SU-DHL-6 (cell line): Measurements from ENCODE around the gene KCNF1.

Experiments used
- H2AFZ ChIP-seq: fragments of 200-600 bp; sonication (generic); 2 replicates; pipeline ENCODE4 v1.6.1; 2014; ENCODE audit warnings: low read depth, mild to moderate bottlenecking, moderate library complexity, mixed read lengths, antibody characterized with exemption, low read length; ENCODE audit not compliant: severe bottlenecking
- H3F3A ChIP-seq: fragments of 200-600 bp; shearing (Covaris generic); 2 replicates; pipeline ENCODE4 v1.6.0; 2016; ENCODE audit warnings: antibody characterized with exemption, mild to moderate bottlenecking; ENCODE audit not compliant: insufficient read depth
- H3K27ac ChIP-seq: fragments of 200-600 bp; sonication (generic); 2 replicates; pipeline ENCODE4 v1.5.1; 2016; ENCODE audit warnings: low read depth, mild to moderate bottlenecking, low read length, moderate library complexity, mixed read lengths
- H3K27me3 ChIP-seq: fragments of 200-600 bp; sonication (generic), shearing (Covaris generic); 2 replicates; pipeline ENCODE4 v1.6.0; 2014; ENCODE audit warnings: mild to moderate bottlenecking, low read length
- H3K36me3 ChIP-seq: fragments of 200-600 bp; sonication (generic); 2 replicates; pipeline ENCODE4 v1.6.1; 2014; ENCODE audit warnings: mild to moderate bottlenecking, low read length, mixed read lengths
- H3K4me2 ChIP-seq: fragments of 300-600, 200-600 bp; shearing (Covaris generic), sonication (generic); 2 replicates; pipeline ENCODE4 v1.6.0; 2014; ENCODE audit warnings: low read length, low read depth, mild to moderate bottlenecking; ENCODE audit not compliant: poor library complexity, severe bottlenecking
- H3K4me3 ChIP-seq: fragments of 200-600 bp; sonication (generic); 2 replicates; pipeline ENCODE4 v1.5.1; 2014; ENCODE audit warnings: antibody characterized with exemption, low read length, mild to moderate bottlenecking, mixed read lengths; ENCODE audit not compliant: insufficient read depth, poor library complexity, severe bottlenecking
- H3K79me2 ChIP-seq: fragments of 200-600 bp; sonication (generic); 2 replicates; pipeline ENCODE4 v1.6.1; 2014; ENCODE audit warnings: mild to moderate bottlenecking, low read length, moderate library complexity; ENCODE audit not compliant: insufficient read depth
- H3K9ac ChIP-seq: fragments of 200-600 bp; sonication (generic); 2 replicates; pipeline ENCODE4 v1.7.0; 2014; ENCODE audit warnings: mild to moderate bottlenecking, low read length
- H3K9me2 ChIP-seq: fragments of 200-600 bp; sonication (generic); replicated peaks from 2 replicates; pipeline ENCODE4 v1.6.1; 2014; ENCODE audit warnings: low read length; ENCODE audit not compliant: insufficient read depth
- H3K9me3 ChIP-seq: fragments of 200-600 bp; sonication (generic); 2 replicates; pipeline ENCODE4 v1.6.1; 2014; ENCODE audit warnings: low read length, mixed read lengths; ENCODE audit not compliant: insufficient read depth
- H4K20me1 ChIP-seq: fragments of 200-600 bp; sonication (generic); 2 replicates; pipeline ENCODE4 v1.6.1; 2014; ENCODE audit warnings: low read depth, mild to moderate bottlenecking, antibody characterized with exemption, low read length, moderate library complexity, mixed read lengths
- CTCF ChIP-seq: fragments of 200-600 bp; sonication (generic); IDR thresholded peaks from one replicate; pipeline ENCODE4 v1.5.1; 2017; ENCODE audit warnings: antibody characterized with exemption, mild to moderate bottlenecking, low read length, moderate library complexity; ENCODE audit not compliant: insufficient read depth, poor library complexity, severe bottlenecking
- EZH2phosphoT487 ChIP-seq: fragments of 200-600 bp; sonication (generic), shearing (Covaris generic); conservative IDR thresholded peaks from 2 replicates; pipeline ENCODE4 v1.6.1; 2018; ENCODE audit warnings: mild to moderate bottlenecking, antibody characterized with exemption, low read length, moderate library complexity, mixed read lengths

KCNF1 gene

GRCh38 chr2:10912076-10912731 lies 470 bp downstream of the KCNF1 start:
- no peak overlapping the region for H3K27ac ChIP-seq
- H3K9me3 ChIP-seq = no peaks in the 10 kb centered on the region
- no peaks in the 10 kb centered on the region for H3K79me2 ChIP-seq
- H3K27me3 ChIP-seq = no peaks in the 10 kb centered on the region
- no peak overlapping the region for H3K4me2 ChIP-seq
- H3K36me3 ChIP-seq = no peaks in the 10 kb centered on the region
- TF ChIP-seq CTCF = no peak
- TF ChIP-seq EZH2phosphoT487 = no peak
- no peaks in the 10 kb centered on the region for H4K20me1 ChIP-seq
- no peaks in the 10 kb centered on the region for H3F3A ChIP-seq
- no peak overlapping the region for H3K9ac ChIP-seq
- H3K9me2 ChIP-seq = no peaks in the 10 kb centered on the region
- no peak overlapping the region for H3K4me3 ChIP-seq
- no peak overlapping the region for H2AFZ ChIP-seq

- Histone ChIP-seq H3K9me2 (no peaks in the 10 kb centered on the region), H2AFZ (no peak overlapping the region), H3K27ac (no peak overlapping the region), H4K20me1 (no peaks in the 10 kb centered on the region), H3K4me2 (no peak overlapping the region), H3K9ac (no peak overlapping the region), H3K27me3 (no peaks in the 10 kb centered on the region), H3F3A (no peaks in the 10 kb centered on the region), H3K79me2 (no peaks in the 10 kb centered on the region), H3K36me3 (no peaks in the 10 kb centered on the region), H3K9me3 (no peaks in the 10 kb centered on the region), H3K4me3 (no peak overlapping the region)
- TF ChIP-seq EZH2phosphoT487 (no peak), CTCF (no peak)
Observed at GRCh38 chr2:10912796-10913455, 1.2 kb downstream of the KCNF1 start.

GRCh38 chr2:10913501-10914271 lies 2.0 kb downstream of the KCNF1 start:
- H3K27me3 ChIP-seq = no peaks in the 10 kb centered on the region
- H4K20me1 ChIP-seq = no peaks in the 10 kb centered on the region
- no peak overlapping the region for H2AFZ ChIP-seq
- H3K4me2 ChIP-seq = no peak overlapping the region
- H3K4me3 ChIP-seq = no peak overlapping the region
- H3K79me2 ChIP-seq = no peaks in the 10 kb centered on the region
- no peaks in the 10 kb centered on the region for H3K9me2 ChIP-seq
- no peak overlapping the region for H3K27ac ChIP-seq
- no peaks in the 10 kb centered on the region for H3F3A ChIP-seq
- TF ChIP-seq CTCF = no peak
- TF ChIP-seq EZH2phosphoT487 = no peak
- H3K9me3 ChIP-seq = no peaks in the 10 kb centered on the region
- no peak overlapping the region for H3K9ac ChIP-seq
- no peaks in the 10 kb centered on the region for H3K36me3 ChIP-seq
